Stimulated activated CD8-positive, alpha-beta memory T cell treated with anti-CD3 and anti-CD28 coated beads, Interleukin-4, amount 100 ng/mL, for 1 hour (primary cell): ENCODE results near the gene ARMH4.

Experiments used
- DNase-seq, 2 donors: peaks; one replicate each; pipeline ENCODE4 v3.0.0-alpha.2; 2020; ENCODE audit warnings: low read depth in 2 of 2, low spot score in 1 of 2

ARMH4 gene, protein sequence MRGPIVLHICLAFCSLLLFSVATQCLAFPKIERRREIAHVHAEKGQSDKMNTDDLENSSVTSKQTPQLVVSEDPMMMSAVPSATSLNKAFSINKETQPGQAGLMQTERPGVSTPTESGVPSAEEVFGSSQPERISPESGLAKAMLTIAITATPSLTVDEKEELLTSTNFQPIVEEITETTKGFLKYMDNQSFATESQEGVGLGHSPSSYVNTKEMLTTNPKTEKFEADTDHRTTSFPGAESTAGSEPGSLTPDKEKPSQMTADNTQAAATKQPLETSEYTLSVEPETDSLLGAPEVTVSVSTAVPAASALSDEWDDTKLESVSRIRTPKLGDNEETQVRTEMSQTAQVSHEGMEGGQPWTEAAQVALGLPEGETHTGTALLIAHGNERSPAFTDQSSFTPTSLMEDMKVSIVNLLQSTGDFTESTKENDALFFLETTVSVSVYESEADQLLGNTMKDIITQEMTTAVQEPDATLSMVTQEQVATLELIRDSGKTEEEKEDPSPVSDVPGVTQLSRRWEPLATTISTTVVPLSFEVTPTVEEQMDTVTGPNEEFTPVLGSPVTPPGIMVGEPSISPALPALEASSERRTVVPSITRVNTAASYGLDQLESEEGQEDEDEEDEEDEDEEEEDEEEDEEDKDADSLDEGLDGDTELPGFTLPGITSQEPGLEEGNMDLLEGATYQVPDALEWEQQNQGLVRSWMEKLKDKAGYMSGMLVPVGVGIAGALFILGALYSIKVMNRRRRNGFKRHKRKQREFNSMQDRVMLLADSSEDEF

DNA sequence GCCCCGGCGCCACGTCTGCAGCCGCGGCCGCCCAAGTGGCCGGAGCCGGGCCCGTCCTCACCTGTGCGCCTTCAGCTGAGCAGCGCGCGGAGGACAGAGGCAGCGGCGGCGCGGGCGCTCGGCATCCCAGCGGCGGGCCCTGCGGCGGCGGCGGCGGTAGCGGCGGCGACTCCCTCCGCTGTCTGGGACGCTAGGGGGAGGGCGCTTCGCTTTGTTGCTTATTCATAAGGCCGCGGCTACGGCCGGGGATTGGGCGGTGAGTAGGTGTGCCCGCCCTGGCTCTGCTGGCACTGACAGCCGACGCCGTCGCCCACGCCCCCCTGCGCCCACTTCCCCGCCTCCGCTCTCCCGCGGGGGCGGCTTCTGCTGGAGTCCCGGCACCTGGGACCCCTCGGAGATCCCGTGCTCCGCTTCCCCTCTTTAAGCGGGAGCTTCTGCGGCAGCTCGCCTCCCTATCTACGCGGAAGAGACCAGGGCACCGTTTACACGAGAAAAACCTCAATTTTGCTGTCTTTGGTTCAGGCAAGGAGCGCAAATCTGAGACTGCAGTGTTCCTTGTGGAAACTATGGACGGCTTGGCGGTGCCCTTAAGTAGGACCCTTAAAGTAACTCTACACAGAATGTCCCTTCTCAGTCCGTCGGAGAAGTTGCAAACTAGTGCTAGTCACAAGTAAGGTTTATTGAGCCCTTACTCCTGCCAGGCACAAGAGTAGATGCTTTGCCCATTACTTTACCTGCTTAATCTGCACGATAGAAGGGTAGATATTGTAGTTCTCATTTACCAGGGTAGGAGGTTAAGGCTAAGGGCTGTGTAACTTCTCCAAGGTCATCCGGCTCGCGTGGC, at the start of gene ARMH4:
TSS of gene ARMH4 (minus strand) at position 200 of the 844 bp plus-strand sequence. CDS start 12,855 bp downstream, outside the sequence.
- DNase-seq, result peak; percentile 25 to 28

DNA sequence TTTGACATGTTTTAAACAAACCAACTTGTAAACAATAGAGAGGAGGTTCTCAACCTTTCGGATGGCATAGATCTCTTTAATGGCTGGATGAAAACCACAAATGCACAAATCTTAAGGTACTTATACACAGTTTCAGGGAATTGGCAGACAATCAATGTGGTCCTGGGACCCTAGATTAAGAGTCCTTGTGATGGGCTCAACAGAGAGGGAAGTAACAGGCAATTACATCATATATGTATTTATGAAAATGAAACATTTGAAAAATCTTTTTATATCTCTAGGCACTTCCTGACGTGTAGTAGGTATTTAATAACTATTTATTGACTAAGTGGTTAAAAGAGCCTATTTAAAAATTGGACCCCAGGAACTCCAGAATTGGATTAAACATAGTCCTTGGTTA, 48.8 kb upstream of the ARMH4 start:
- no peak for DNase-seq

DNA sequence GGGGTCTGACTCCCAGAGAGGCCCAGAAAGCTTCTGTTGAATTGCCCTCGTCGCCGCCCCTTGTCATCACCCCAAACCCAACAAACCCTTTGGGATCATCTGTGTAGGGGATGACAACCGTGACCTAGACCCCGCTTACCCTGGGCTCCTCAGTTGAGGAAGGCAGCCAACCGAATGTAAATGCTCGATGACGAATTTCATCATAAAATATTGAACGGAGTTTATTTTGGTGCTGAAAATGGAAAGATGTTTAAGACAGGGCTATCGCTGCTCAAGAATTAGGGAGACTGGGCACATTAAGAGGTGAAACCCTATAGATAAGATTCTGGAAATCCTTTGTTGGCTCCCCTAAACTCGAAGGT, 48.4 kb upstream of the ARMH4 start:
- DNase-seq, result no peak

DNA sequence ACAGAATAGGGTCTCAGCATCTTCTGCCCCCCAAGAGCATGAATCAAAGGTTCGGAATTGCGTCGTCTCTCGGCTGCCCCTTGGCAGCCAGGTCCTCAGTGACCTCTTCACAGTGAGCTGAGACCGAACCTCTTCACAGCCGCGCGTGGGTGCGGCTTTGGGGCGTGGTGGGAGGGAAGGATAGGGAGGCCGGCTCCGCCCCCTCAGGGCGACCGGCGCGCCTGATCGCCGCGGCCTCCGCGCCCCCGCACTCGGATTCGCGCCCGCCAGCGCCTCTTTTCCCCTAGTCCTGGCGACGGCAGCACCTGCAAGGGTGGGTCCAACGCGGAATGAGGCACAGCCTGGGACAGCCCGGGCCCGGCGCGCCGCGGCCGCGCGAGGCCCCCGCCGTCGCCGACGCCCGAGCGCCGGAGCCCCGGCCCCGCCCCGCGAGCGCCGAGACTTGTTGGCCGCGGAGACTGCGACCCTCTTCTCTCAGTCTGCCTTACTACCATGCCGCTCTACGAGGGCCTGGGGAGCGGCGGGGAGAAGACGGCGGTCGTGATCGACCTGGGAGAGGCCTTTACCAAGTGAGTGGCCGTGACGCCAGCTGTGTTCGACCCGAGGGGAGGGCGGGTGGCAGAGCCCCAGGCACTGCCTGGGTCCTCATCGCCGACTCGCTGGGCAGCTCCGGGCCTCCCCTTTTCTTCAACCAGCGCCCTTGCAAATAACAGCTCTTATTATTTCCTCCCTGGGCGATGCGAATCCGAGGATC, 47.9 kb upstream of the ARMH4 start, which contains the start of gene ACTR10:
TSS of gene ACTR10 (plus strand) at position 424 of the 754 bp plus-strand sequence. CDS start at position 493, 69 bp downstream.
- DNase-seq, result peak; percentile 63 to 76

DNA sequence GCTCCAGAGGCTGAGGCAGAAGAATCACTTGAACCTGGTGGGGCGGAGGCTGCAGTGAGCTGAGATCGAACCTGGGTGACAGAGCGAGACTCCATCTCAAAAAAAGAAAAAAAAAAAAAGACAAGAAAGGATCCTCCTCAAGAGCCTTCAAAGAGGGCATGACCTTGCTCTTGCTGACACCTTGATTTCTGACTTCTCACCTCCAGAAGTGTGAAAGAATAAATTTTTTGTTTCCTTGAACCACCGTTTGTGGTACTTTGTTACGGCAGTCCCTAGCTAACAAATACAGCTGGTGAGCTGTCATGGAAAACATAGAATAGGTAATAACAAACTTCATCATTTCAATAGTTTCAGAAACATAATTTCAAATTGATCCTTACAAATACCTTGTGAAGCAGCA, 46.1 kb upstream of the ARMH4 start:
- no peak for DNase-seq

- no peak for DNase-seq
These were observed 44.2 kb upstream of the ARMH4 start for GRCh38 chr14:58196198-58196597.

GRCh38 chr14:58193542-58193941, 41.5 kb upstream of the ARMH4 start:
- no peak for DNase-seq

DNA sequence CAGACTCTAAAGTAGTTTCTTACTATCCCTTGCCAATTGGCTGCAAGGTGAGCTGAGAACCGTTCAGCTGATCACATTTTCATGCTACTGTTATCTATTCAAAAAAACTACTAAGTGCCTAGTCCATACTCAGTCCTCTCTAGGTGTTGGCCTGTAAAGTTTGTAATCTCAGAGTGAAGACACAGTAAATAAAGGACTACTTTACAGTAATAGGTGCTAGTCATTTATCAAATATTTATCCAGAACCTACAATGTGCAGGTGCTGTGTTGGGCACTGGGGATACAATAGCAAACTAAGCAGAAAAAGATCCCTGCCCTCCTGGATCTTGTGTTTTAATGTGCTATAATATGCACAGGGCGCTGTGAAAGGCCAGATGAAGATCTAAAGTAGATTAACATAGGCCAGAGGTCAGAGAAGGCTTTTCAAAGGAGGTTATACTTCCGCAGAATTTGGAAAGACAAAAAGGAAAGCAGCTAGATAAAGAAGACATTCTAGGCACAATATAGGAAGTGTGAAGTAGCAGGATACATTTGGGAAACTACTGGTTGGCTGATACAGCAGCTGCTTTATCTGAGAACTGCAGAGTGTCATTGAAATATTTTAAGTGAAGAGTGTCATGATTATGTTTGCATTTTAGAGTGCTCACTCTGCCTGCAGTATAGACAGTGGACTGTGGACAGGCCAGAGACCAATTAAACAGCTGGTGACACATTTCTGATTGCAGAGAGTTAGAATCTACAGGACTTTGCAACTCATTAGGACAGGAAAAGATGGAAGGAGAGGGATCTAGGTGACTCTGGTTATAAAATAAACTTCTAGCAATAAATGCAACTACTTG, 40.0 kb upstream of the ARMH4 start:
- no peak for DNase-seq

GRCh38 chr14:58189176-58189575, 37.2 kb upstream of the ARMH4 start:
- no peak for DNase-seq

- DNase-seq, result no peak
These were observed 25.1 kb upstream of the ARMH4 start for GRCh38 chr14:58177125-58177524.

DNA sequence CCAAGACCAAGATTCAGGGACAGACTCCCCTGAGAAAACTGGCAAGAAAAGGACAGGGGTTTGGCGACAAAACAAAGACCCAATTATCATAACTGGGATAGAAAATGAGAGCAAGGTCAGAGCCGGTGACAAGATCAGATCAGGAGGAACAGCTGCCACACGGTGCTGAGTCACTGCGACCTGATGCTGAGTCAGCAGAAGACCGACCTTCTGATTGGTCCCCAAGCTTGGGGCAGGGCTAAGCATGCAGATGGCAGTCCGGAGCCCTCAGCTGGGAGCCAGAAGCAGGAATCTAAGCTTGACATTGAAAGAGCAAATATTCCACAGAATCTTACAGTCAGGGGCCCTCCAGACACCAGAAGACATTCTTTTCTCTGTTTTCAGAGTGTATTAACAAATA, 19.1 kb upstream of the ARMH4 start:
- no peak for DNase-seq

DNA sequence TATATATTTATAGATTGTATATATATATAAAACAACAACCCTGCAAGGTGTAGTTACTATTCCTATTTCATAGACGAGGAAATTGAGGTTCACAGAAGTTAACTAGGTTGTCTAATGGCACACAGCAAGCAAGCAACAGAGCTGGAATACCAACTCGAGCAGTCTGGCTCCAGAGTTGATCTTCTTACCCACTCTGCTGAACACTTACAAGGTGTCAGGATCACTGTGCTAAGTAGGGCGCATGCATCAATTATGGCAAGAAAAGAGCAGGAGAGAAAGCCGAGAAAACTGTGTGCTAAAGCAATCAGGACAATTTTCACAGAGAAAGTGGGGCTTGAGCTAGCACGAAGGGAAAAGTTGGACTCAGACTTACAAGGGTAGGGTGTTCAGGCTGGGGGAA, 15.9 kb upstream of the ARMH4 start:
- DNase-seq, result no peak

- no peak for DNase-seq
These were observed 15.0 kb upstream of the ARMH4 start for GRCh38 chr14:58167057-58167456.

- DNase-seq, result peak; percentile 58 to 61
These were observed 14.3 kb upstream of the ARMH4 start for GRCh38 chr14:58166005-58166983.

- no peak for DNase-seq
These were observed 8.5 kb upstream of the ARMH4 start for GRCh38 chr14:58160561-58160960.

GRCh38 chr14:58151133-58152013, 640 bp downstream of the ARMH4 start:
- DNase-seq, result no peak

DNA sequence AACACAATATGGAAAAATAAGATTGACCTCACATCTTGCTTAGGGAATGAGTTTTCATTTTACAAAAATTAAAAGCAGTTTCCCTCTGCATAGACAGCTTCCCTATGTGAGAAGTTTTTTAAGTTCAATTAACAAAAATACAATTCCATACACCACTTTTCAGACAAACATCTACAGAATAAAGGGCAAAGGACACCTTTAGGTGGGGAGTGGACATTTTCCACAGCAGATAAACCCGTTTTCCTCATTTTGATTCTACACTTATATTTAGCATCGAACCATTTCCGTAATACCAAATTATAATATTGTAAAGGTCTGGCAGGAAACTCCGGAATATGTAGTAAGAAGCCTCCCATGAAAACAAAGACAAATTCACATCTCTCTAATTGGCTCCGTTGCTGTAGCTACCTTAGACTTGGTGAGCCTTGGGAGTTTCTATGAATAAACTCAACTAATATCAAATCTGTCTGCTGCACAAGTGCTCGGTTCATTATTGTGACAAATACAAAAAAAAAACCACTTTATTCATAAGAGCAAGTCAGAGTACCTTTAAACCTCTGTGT, 1.7 kb downstream of the ARMH4 start:
- DNase-seq, result no peak
